Neutrophil (primary cell): Measurements from ENCODE around the gene LRIT3.

ENCODE experiments used
- H3K27ac ChIP-seq: fragments of 200-600 bp; sonication (generic); 2 replicates; pipeline ENCODE4 v1.5.1; 2016; ENCODE audit warnings: mild to moderate bottlenecking, moderate library complexity
- H3K27me3 ChIP-seq: fragments of 200-600 bp; sonication (generic); 2 replicates; pipeline ENCODE4 v1.6.0; 2016; ENCODE audit warnings: mild to moderate bottlenecking
- H3K36me3 ChIP-seq: fragments of 200-600 bp; sonication (generic); 2 replicates; pipeline ENCODE4 v1.5.1; 2017
- H3K4me1 ChIP-seq, 2 experiments: fragments of 200-600 bp in 1 of 2; sonication (generic) in 1 of 2; 1 replicate in 1 of 2; 2 replicates in 1 of 2; pipeline versions ENCODE4 v1.5.1 to v1.6.1; 2013 to 2016; ENCODE audit warnings: low read depth in 1 of 2, low read length in 1 of 2, mild to moderate bottlenecking in 1 of 2, moderate library complexity in 1 of 2; ENCODE audit not compliant: control insufficient read depth in 1 of 2, insufficient read depth in 1 of 2
- H3K4me3 ChIP-seq, 2 experiments: fragments of 200-600 bp in 1 of 2; sonication (generic) in 1 of 2; 1 replicate in 1 of 2; 2 replicates in 1 of 2; pipeline ENCODE4 v1.5.1; 2013 to 2016; ENCODE audit warnings: low read depth in 1 of 2, low read length in 1 of 2, mild to moderate bottlenecking in 1 of 2, moderate library complexity in 1 of 2
- H3K9me3 ChIP-seq: fragments of 200-600 bp; sonication (generic); 2 replicates; pipeline ENCODE4 v1.5.1; 2016
- TF ChIP-seq, protein P1 (sequence below): fragments of 200-600 bp; sonication (generic); IDR thresholded peaks from 2 replicates; pipeline ENCODE4 v1.5.1; 2016; ENCODE audit warnings: antibody characterized with exemption

LRIT3 gene

DNA sequence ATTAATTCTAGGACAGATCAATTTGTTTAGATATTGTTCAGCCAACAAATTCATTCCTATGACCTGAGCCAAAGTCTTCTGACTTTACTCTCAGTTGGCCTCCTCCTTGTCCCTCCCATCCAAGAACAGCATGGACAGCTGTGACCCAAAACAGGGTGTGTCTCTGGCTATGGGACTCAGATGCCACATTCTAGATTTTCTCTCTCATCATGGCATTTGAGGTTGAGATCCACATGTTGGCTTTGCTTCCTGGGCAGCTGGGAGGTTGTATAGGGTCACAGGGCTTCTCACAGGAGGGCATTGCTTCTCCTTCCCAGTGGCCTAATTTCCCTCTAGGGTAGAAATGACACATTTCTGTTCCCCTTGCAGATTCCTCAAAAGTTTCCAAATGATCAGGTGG is 42.2 kb downstream of the LRIT3 start:
- no peak overlapping the region for H3K27ac ChIP-seq
- TF ChIP-seq, protein P1, sequence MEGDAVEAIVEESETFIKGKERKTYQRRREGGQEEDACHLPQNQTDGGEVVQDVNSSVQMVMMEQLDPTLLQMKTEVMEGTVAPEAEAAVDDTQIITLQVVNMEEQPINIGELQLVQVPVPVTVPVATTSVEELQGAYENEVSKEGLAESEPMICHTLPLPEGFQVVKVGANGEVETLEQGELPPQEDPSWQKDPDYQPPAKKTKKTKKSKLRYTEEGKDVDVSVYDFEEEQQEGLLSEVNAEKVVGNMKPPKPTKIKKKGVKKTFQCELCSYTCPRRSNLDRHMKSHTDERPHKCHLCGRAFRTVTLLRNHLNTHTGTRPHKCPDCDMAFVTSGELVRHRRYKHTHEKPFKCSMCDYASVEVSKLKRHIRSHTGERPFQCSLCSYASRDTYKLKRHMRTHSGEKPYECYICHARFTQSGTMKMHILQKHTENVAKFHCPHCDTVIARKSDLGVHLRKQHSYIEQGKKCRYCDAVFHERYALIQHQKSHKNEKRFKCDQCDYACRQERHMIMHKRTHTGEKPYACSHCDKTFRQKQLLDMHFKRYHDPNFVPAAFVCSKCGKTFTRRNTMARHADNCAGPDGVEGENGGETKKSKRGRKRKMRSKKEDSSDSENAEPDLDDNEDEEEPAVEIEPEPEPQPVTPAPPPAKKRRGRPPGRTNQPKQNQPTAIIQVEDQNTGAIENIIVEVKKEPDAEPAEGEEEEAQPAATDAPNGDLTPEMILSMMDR = no peak

DNA sequence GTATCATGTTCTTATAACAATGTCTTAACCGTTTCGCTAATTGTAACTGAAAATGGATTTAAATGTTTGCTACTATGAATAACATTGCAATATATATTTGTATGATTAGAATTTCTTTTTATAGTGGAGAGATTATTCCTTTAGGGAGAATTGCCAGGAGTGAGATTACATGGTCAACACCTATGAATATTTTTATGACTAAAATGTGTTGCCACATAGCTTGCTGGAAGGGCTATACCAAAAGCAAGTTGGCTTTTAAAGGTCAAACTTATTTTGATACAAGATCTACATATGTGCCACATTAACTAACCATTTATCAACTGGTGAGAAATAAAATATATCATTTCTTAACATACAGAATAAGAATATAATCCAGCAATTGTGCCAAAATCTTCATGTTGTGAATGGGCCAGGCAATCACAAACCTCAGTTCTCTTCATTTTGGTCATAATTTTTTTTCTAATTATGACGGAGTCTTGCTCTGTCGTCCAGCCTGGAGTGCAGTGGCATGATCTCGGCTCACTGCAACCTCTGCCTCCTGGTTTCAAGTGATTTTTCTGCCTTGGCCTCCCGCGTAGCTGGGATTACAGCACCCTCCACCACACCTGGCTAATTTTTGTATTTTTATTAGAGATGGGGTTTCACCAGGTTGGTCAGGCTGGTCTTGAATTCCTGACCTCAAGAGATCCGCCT is 54.8 kb downstream of the LRIT3 start:
- no peaks in the 10 kb centered on the region for H3K4me1 ChIP-seq
- no peaks in the 10 kb centered on the region for H3K36me3 ChIP-seq

More for the DNA sequence above, 42.2 kb downstream of the LRIT3 start:
- Histone ChIP-seq H3K4me3 (no peak overlapping the region), H3K36me3 (no peaks in the 10 kb centered on the region), H3K27me3 (no peaks in the 10 kb centered on the region), H3K4me1 (no peaks in the 10 kb centered on the region), H3K9me3 (no peaks in the 10 kb centered on the region)

DNA sequence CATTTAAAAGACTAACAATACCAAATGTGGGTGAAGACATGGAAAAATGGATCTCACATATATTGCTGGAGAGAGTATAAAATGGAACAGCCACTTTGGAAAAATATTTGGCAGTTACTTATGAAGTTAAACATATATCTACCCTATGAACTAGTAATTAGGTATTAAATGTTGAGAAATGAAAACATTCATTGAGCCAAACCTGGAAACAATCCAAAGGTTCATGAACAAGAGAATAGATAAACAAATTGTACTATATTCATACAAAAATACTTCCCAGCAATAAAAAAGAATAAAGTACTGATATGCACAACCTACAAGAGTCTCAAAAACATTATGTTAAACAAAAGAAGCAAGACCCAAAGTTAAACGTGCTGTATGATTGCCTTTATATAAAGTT is 60.8 kb downstream of the LRIT3 start:
- no peaks in the 10 kb centered on the region for H3K27me3 ChIP-seq
- TF ChIP-seq, protein P1 = no peak

More for the DNA sequence above, 54.8 kb downstream of the LRIT3 start:
- Histone ChIP-seq H3K9me3 (no peaks in the 10 kb centered on the region), H3K27me3 (no peaks in the 10 kb centered on the region), H3K4me3 (no peak overlapping the region), H3K27ac (no peak overlapping the region)
- TF ChIP-seq, protein P1 = no peak

DNA sequence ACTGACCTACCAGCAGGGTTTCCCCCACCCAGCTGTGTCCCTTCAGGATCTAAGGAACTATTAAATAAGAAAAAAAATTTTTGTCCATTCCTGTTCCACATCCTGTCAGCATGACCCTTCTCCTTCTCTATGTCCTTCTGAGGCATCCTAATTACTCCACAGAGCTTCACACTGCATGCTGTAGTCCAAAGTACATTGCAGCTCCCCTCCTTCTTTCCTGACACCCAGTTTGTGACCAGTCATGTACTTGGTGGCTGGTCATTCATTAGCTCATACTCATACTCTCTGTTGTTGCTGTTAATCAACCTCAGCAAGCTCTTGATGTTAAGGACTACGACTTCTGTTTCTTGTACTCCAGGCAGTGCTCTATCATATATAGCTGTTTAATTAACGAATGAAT is 62.3 kb downstream of the LRIT3 start:
- no peaks in the 10 kb centered on the region for H3K27me3 ChIP-seq
- H3K9me3 ChIP-seq = no peaks in the 10 kb centered on the region
- H3K4me3 ChIP-seq = no peak overlapping the region
- no peaks in the 10 kb centered on the region for H3K4me1 ChIP-seq
- TF ChIP-seq, protein P1 = no peak
- no peaks in the 10 kb centered on the region for H3K36me3 ChIP-seq
- H3K27ac ChIP-seq = no peak overlapping the region

More for the DNA sequence above, 60.8 kb downstream of the LRIT3 start:
- no peaks in the 10 kb centered on the region for H3K4me1 ChIP-seq
- H3K4me3 ChIP-seq = no peak overlapping the region
- no peaks in the 10 kb centered on the region for H3K36me3 ChIP-seq
- no peaks in the 10 kb centered on the region for H3K9me3 ChIP-seq
- no peak overlapping the region for H3K27ac ChIP-seq

DNA sequence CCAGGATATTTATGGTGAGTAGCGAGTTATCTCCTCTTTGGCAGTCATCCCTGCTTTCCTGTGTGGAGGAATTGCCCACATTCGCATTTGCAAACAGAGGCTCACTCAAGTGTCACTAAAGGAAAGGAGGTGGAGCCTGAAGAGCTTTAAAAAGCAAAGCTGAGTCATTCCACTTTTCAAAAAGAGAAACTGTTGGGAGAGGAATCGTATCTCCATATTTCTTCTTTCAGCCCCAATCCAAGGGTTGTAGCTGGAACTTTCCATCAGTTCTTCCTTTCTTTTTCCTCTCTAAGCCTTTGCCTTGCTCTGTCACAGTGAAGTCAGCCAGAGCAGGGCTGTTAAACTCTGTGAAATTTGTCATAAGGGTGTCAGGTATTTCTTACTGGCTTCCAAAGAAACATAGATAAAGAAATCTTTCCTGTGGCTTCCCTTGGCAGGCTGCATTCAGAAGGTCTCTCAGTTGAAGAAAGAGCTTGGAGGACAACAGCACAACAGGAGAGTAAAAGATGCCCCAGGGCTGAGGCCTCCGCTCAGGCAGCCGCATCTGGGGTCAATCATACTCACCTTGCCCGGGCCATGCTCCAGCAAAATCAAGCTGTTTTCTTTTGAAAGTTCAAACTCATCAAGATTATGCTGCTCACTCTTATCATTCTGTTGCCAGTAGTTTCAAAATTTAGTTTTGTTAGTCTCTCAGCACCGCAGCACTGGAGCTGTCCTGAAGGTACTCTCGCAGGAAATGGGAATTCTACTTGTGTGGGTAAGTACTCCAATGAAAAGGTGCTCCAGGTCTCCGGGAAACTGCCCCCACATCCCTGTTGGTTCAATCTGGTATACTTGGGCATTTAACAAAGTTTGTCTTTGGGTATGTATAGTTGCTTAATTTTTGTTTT is 65.0 kb downstream of the LRIT3 start, which contains the start of gene EGF:
Gene EGF (plus strand): TSS at position 178 of the 890 bp plus-strand sequence. CDS start 453 bp downstream, at position 631.
- TF ChIP-seq, protein P1 = no peak
- Histone ChIP-seq H3K36me3 (no peaks in the 10 kb centered on the region), H3K27ac (no peak within 1 kb of the TSS), H3K4me3 (no peak within 1 kb of the TSS), H3K9me3 (no peaks in the 10 kb centered on the region), H3K4me1 (no peaks in the 10 kb centered on the region), H3K27me3 (no peaks in the 10 kb centered on the region)
